ENCODE results near the gene ZBTB46.

- TF ChIP-seq, protein P1, sequence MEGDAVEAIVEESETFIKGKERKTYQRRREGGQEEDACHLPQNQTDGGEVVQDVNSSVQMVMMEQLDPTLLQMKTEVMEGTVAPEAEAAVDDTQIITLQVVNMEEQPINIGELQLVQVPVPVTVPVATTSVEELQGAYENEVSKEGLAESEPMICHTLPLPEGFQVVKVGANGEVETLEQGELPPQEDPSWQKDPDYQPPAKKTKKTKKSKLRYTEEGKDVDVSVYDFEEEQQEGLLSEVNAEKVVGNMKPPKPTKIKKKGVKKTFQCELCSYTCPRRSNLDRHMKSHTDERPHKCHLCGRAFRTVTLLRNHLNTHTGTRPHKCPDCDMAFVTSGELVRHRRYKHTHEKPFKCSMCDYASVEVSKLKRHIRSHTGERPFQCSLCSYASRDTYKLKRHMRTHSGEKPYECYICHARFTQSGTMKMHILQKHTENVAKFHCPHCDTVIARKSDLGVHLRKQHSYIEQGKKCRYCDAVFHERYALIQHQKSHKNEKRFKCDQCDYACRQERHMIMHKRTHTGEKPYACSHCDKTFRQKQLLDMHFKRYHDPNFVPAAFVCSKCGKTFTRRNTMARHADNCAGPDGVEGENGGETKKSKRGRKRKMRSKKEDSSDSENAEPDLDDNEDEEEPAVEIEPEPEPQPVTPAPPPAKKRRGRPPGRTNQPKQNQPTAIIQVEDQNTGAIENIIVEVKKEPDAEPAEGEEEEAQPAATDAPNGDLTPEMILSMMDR (IDR thresholded peaks at IDR 0.05 in 2 of 3, conservative IDR thresholded peaks at IDR 0.05 in 1 of 3; ENCODE audit: borderline replicate concordance in 1 of 3, insufficient read depth in 1 of 3, low read depth in 2 of 3, low read length in 2 of 3), result no peak
- TF ChIP-seq POLR2AphosphoS5 (IDR thresholded peaks at IDR 0.05; ENCODE audit: low read depth, low read length), result no peak
- TF ChIP-seq EGR1 (IDR thresholded peaks at IDR 0.05; ENCODE audit: low read depth), result no peak
- no peak for TF ChIP-seq RAD21 (IDR thresholded peaks at IDR 0.05; ENCODE audit: low read depth)
- TF ChIP-seq SIN3A (IDR thresholded peaks at IDR 0.05; ENCODE audit: low read depth), result no peak
- TF ChIP-seq EZH2 (IDR thresholded peaks at IDR 0.05), result no peak
- no peak for TF ChIP-seq ZFX (IDR thresholded peaks at IDR 0.05)
These were observed 36.5 kb downstream of the ZBTB46 start for GRCh38 chr20:63794614-63795013.

All from HCT116 (cell line).